ENCODE results near the gene LAPTM4A.

The LAPTM4A gene

DNA sequence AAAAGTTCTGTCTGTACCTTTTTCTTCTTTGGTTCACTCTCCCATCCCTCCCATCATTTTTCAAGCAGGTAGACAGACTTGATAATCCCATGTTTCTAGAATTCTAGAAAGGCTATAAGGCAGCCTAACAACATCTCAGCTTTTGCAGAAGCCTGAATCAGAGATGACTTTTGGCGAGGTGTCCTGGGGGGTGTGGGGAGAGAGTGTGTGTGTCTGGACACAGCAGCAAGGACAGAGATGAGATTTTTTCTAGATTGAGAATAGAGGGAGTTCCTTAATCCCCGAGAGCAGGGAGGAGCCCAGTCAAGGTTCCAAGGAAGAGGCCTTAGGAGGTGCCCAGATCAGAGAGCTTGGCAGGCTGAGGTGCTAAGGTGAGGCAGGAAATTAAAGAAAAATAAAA is 22.0 kb upstream of the LAPTM4A start:
- no peak for DNase-seq (ENCODE audit: low read depth)

DNA sequence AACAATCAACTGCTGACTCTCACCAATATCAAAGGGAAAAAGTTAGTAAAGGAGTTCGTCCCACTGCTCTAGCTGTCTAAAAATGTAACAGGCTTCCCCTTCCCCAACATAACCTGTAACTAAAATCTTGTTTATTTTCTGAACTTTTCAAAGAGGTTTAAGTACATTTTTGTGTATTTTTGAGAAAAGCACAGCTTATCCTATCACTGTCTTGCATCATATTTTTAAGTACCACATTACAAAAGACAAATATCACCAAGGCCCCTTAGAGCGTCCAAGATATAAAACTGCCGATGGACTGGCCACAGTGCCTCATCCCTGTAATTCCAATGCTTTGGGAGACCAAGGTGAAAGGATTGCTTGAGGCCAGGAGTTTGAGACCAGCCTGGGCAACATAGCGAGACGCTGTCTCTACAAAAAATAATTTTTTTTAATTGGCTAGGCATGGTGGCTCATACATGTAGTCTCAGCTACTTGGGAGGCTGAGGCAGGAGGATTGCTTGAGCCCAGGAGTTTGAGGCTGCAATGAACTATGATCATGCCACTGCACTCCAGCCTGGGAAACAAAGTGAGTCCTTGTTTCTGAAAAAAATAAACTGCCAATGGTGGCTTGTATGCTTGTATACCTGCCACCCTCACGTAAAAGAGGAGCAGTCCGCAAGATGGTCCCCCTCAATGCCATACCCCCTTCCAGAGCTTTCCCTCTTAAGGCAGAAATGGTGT is 21.2 kb upstream of the LAPTM4A start:
- TF ChIP-seq, protein P1, sequence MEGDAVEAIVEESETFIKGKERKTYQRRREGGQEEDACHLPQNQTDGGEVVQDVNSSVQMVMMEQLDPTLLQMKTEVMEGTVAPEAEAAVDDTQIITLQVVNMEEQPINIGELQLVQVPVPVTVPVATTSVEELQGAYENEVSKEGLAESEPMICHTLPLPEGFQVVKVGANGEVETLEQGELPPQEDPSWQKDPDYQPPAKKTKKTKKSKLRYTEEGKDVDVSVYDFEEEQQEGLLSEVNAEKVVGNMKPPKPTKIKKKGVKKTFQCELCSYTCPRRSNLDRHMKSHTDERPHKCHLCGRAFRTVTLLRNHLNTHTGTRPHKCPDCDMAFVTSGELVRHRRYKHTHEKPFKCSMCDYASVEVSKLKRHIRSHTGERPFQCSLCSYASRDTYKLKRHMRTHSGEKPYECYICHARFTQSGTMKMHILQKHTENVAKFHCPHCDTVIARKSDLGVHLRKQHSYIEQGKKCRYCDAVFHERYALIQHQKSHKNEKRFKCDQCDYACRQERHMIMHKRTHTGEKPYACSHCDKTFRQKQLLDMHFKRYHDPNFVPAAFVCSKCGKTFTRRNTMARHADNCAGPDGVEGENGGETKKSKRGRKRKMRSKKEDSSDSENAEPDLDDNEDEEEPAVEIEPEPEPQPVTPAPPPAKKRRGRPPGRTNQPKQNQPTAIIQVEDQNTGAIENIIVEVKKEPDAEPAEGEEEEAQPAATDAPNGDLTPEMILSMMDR (IDR thresholded peaks at IDR 0.05; ENCODE audit: insufficient read depth, low read depth, low read length, missing control alignments) = no peak
- no peak overlapping the region for H3K4me3 ChIP-seq (ENCODE audit: low read depth, low read length)
- DNase-seq (ENCODE audit: low read depth) = no peak

More for the DNA sequence above, 22.0 kb upstream of the LAPTM4A start:
- TF ChIP-seq, protein P1 (IDR thresholded peaks at IDR 0.05; ENCODE audit: insufficient read depth, low read depth, low read length, missing control alignments) = no peak
- H3K4me3 ChIP-seq (ENCODE audit: low read depth, low read length) = no peak overlapping the region

DNA sequence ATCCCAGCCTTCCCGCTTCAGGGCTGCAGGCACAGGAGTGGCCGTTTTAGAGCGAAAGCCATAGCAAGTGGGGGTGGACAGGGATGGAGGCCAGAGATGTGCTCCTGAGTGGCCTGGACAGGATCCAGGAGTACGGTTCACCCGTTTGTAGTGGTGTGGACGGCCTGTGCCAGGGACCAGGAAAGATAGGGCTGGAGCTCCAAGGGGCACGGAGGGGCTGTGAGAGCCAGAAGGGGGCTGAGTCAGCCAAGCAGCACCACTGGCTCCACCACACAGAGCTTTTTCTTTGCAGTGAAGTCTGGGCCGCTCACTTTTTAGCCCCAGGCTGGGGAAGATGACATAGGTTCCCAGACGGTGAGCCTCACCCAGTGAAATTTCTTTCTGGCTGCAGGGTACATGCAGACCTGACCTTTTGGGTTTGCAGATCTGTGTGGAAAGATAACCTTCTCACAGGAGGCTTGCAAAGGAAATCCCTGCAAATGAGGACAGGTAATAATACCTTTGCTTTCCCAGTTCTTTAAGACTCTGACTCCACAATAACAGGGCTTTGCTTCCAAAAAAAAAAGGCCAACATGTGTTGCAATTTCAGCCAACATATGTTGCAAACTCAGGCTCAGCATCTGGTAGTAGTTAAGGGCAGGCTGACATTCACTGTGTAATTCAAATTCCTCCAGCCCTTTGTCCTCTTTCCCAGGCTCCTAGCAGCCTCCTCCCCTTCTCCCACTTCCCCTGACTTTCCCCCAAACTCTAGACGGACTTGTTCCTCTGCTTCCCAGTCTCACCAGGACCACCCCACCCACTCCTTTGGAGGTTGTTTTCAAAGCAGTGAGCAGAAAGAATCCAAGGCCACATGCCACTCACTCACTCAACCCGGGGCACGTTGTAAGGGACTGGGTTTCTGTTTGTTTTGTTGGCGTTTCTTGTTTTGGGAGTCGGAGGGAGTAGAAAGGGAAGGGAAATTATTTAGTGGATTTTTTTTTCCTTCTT is 20.3 kb upstream of the LAPTM4A start:
- H3K4me3 ChIP-seq (ENCODE audit: low read depth, low read length) = no peak overlapping the region
- TF ChIP-seq, protein P1 (IDR thresholded peaks at IDR 0.05; ENCODE audit: insufficient read depth, low read depth, low read length, missing control alignments) = no peak
- DNase-seq (ENCODE audit: low read depth) = no peak

DNA sequence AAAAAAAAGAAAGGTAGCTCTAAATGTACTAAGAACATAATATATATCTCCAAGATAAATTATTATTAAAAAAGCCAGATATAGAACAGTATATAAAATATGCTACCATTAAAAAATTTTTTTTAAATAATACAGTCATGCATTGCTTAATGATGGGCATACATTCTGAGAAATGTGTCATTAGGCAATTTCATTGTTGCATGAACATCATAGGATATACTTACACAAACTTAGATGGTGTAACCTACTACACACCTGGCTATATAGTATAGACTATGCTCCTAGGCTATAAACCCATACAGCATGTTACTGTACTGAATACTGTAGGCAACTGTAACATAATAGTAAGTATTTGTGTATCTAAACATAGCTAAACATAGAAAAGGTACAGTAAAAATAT is 18.3 kb upstream of the LAPTM4A start:
- TF ChIP-seq, protein P1 (IDR thresholded peaks at IDR 0.05; ENCODE audit: insufficient read depth, low read depth, low read length, missing control alignments) = no peak
- DNase-seq (ENCODE audit: low read depth) = no peak

DNA sequence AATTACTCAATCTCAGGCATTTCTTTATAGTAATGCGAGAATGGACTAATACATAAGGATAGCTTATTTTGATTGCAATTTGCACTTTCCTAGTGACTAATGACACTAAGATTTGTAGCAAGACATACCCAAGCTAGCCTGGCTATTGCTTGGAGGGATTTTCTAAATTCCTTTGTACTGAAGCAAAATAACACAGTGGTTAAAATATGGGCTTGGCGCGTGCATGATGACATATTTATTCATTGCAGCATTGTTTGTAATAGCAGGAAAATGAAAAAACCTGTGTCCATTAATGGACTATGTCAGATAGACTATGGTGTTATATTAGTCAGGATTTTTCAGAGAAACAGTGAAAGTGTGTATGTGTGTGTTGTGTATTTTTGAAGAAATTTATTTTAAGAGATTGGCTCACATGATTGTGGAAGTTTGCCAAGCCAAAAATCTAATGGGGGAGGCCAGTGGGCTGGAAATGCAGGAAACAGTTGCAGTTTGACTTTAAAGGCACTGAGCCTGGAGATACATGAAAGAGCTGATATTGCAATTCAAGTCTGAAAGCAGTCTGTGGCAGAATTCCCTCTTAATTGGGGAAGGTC is 16.7 kb upstream of the LAPTM4A start:
- H3K4me3 ChIP-seq (ENCODE audit: low read depth, low read length) = no peak overlapping the region
- DNase-seq (ENCODE audit: low read depth) = no peak
- TF ChIP-seq, protein P1 (IDR thresholded peaks at IDR 0.05; ENCODE audit: insufficient read depth, low read depth, low read length, missing control alignments) = no peak

More for the DNA sequence above, 18.3 kb upstream of the LAPTM4A start:
- no peak overlapping the region for H3K4me3 ChIP-seq (ENCODE audit: low read depth, low read length)

DNA sequence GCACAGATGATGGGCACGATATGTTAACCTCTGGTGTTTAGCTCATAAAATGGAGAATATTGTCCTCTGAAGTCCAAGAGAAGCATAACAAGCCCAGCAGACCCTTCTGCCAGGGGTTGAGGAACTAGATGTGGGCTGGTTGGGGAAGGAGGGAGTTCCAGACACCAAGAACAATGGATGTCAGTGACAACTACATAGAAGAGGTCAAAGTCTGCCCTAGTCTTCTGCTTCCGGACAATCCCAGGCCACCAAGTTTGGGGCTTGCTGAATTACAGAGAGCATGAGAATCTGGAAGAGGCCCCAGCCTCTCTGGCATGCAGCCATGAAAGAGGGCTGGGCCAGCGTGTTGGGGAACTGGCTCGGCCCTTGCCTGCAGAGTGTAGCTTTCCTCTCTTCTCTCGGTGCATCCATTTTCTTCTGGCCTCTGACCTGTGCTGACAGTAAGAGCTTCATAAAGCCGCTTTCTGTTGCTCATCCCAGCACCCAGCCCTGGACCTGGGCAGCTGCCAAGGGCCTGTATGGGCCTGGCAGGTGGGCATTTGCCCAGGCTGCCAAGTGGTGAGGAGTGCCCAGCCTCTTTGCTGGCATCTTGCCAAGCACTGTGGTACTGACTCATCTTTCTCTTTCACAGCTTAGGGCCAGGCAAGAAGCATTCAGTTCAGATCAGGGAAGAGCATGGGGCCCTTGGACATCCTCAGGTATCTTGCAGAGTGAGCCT is 14.6 kb upstream of the LAPTM4A start:
- TF ChIP-seq, protein P1 (IDR thresholded peaks at IDR 0.05; ENCODE audit: insufficient read depth, low read depth, low read length, missing control alignments) = no peak
- DNase-seq (ENCODE audit: low read depth) = peak; percentile 15
- H3K4me3 ChIP-seq (ENCODE audit: low read depth, low read length) = no peak overlapping the region

All from GM12865 (cell line).